Right atrium auricular region (tissue), 2 donors: ENCODE data around the gene HIBCH. TPM values are rescaled to one million over a fixed set of nuclear protein-coding genes. Genes with fewer than 3 reads are reported as not detected.
"Not testable (repeated sequence)": the region's sequence is repeated elsewhere in the genome, so short reads cannot be mapped to it uniquely, and the experiment has no call there.

Experiments used
- DNase-seq: peaks from one replicate; pipeline ENCODE4 v3.0.0-alpha.2; 2019; ENCODE audit warnings: low spot score
- H3K27ac ChIP-seq, 2 donors: fragments of 200-600 bp; sonication (generic); 1 replicate in 1 of 2; 2 replicates in 1 of 2; pipeline ENCODE4 v1.5.1; 2016 to 2019
- H3K27me3 ChIP-seq, 2 donors: fragments of 200-600 bp; sonication (generic); one replicate each; pipeline versions ENCODE4 v1.5.1 to v1.6.0; 2017 to 2019
- H3K36me3 ChIP-seq: fragments of 200-600 bp; sonication (generic); one replicate; pipeline ENCODE4 v1.5.1; 2016
- H3K4me1 ChIP-seq, 2 donors: fragments of 200-600 bp; sonication (generic); one replicate each; pipeline versions ENCODE4 v1.5.1 to v1.6.0; 2017 to 2019
- H3K4me3 ChIP-seq, 2 donors: fragments of 200-600 bp; sonication (generic); 1 replicate in 1 of 2; 2 replicates in 1 of 2; pipeline ENCODE4 v1.5.1; 2017 to 2019; ENCODE audit warnings: mild to moderate bottlenecking in 1 of 2, moderate library complexity in 1 of 2
- H3K9me3 ChIP-seq, 2 donors: fragments of 200-600 bp; sonication (generic); one replicate each; pipeline ENCODE4 v1.5.1; 2019
- CTCF ChIP-seq, 2 donors: fragments of 200-600 bp; sonication (generic); IDR thresholded peaks; one replicate each; pipeline ENCODE4 v1.5.1; 2019; ENCODE audit warnings: antibody characterized with exemption in 2 of 2
- total RNA-seq, 2 donors: library from RNA; depleted of rRNA; stranded (reverse); fragments of >200 nt; gene quantifications; one replicate each; pipeline ENCODE4 v1.1.0, GENCODE V29; 2016

Gene HIBCH
- total RNA-seq, 2 donors from 2014 or later, result 11.9 to 17.6 TPM

GRCh38 chr2:190311893-190312634, 7.6 kb downstream of the HIBCH start:
- H3K27ac ChIP-seq, result no peak overlapping the region
- H3K36me3 ChIP-seq, result no peaks in the 10 kb centered on the region
- no peaks in the 10 kb centered on the region for H3K9me3 ChIP-seq
- no peak for TF ChIP-seq CTCF (IDR thresholded peaks at IDR 0.05)
- no peak overlapping the region for H3K4me3 ChIP-seq
- no peaks in the 10 kb centered on the region for H3K27me3 ChIP-seq
- peaks cover 0 to 12% of the 10 kb centered on the region in 2 donors for H3K4me1 ChIP-seq
- no peak for DNase-seq

- no peak for TF ChIP-seq CTCF (IDR thresholded peaks at IDR 0.05)
- no peaks in the 10 kb centered on the region for H3K9me3 ChIP-seq
- H3K27me3 ChIP-seq, result no peaks in the 10 kb centered on the region
- no peaks in the 10 kb centered on the region for H3K4me1 ChIP-seq
- no peak overlapping the region for H3K27ac ChIP-seq
- H3K4me3 ChIP-seq, result no peak overlapping the region
- H3K36me3 ChIP-seq, result no peaks in the 10 kb centered on the region
- DNase-seq, result no peak
Measured at GRCh38 chr2:190308031-190308430, 11.6 kb downstream of the HIBCH start.

GRCh38 chr2:190304404-190304803, 15.2 kb downstream of the HIBCH start:
- H3K27me3 ChIP-seq, result no peaks in the 10 kb centered on the region
- H3K36me3 ChIP-seq, result no peaks in the 10 kb centered on the region

GRCh38 chr2:190303647-190304046, 16.0 kb downstream of the HIBCH start:
- H3K27ac ChIP-seq, result no peak overlapping the region
- no peaks in the 10 kb centered on the region for H3K36me3 ChIP-seq
- H3K4me3 ChIP-seq, result no peak overlapping the region
- no peaks in the 10 kb centered on the region for H3K9me3 ChIP-seq
- no peaks in the 10 kb centered on the region for H3K27me3 ChIP-seq
- no peak for DNase-seq
- no peaks in the 10 kb centered on the region for H3K4me1 ChIP-seq
- TF ChIP-seq CTCF (IDR thresholded peaks at IDR 0.05), result no peak

More at GRCh38 chr2:190304404-190304803, 15.2 kb downstream of the HIBCH start:
- TF ChIP-seq CTCF (IDR thresholded peaks at IDR 0.05), result no peak
- H3K27ac ChIP-seq, result no peak overlapping the region
- H3K4me1 ChIP-seq, result no peaks in the 10 kb centered on the region
- no peak overlapping the region for H3K4me3 ChIP-seq
- no peak for DNase-seq
- no peaks in the 10 kb centered on the region for H3K9me3 ChIP-seq

GRCh38 chr2:190302052-190302451, 17.6 kb downstream of the HIBCH start:
- DNase-seq, result no peak
- no peaks in the 10 kb centered on the region for H3K9me3 ChIP-seq
- H3K4me3 ChIP-seq, result no peak overlapping the region
- no peaks in the 10 kb centered on the region for H3K4me1 ChIP-seq
- no peak for TF ChIP-seq CTCF (IDR thresholded peaks at IDR 0.05)
- no peaks in the 10 kb centered on the region for H3K36me3 ChIP-seq
- H3K27me3 ChIP-seq, result no peaks in the 10 kb centered on the region
- no peak overlapping the region for H3K27ac ChIP-seq

- DNase-seq, result no peak
- TF ChIP-seq CTCF (IDR thresholded peaks at IDR 0.05), result no peak
- Histone ChIP-seq H3K9me3 (no peaks in the 10 kb centered on the region), H3K27ac (no peak overlapping the region), H3K4me3 (no peak overlapping the region), H3K4me1 (no peaks in the 10 kb centered on the region), H3K27me3 (no peaks in the 10 kb centered on the region), H3K36me3 (peaks cover 5% of the 10 kb centered on the region)
Measured at GRCh38 chr2:190301032-190301431, 18.6 kb downstream of the HIBCH start.

- H3K4me3 ChIP-seq, H3K36me3 ChIP-seq, H3K27me3 ChIP-seq, DNase-seq, H3K4me1 ChIP-seq, H3K27ac ChIP-seq, H3K9me3 ChIP-seq: not testable (repeated sequence)
Measured at GRCh38 chr2:190297880-190298279, 21.7 kb downstream of the HIBCH start.
